Left lobe of liver (tissue), 2 donors: ENCODE data around the gene CCNY. TPM values are rescaled to one million over a fixed set of nuclear protein-coding genes. Genes with fewer than 3 reads are reported as not detected.

Experiments
- ATAC-seq: fragments of 200-7000 bp; cut with Tn5 transposase; one replicate; pipeline ENCODE4 v1.9.1; 2020; ENCODE audit warnings: mild to moderate bottlenecking, moderate library complexity
- DNase-seq: peaks from one replicate; pipeline ENCODE4 v3.0.0-alpha.2; 2020; ENCODE audit warnings: low spot score
- total RNA-seq: library from RNA; stranded (reverse); gene quantifications from one replicate; pipeline ENCODE4 v1.2.1, GENCODE V29; 2021
- donor health status: DM: no; HTN: no; CAD: no; lungs with moderate emphysema.
- donor health status: DM: no; HTN: yes; CAD: no.

CCNY gene
- total RNA-seq, 1 donor from 2014 or later, result 48.4 TPM

DNA sequence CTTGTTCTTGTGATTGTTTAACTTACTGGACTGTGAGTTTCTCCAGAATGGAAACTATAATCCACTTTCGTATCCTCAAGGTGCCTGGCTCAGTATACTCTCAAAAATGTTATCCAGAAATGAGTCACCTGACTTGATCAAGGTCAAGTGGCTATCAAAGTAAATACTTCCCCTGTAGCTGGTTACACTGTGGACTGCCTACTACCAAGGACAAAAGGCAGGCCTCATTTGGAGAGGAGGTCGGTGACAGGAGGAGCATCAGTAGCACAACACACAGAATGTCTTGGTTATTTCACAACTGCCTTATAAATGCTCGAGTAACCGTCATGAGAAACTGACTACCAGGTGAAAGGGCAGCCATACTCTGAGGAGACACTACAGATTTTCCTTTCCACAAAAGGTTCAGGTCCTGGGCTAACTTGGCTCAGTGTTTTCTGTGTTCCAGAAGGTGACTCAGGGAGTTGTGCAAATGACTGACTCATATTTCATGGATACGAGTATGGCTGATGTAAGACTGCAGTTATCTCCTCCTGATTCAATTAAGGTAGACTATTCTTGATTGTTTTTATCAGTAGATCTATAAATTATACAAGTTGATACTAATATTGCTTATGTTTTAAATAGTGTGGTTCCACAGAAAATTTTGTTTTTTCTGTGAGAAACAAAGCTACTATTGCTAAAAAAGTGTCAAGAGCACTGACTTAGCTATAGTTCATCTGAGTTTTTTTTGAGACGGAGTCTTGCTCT, 4.2 kb upstream of the CCNY start:
- ATAC-seq (no peak), DNase-seq (no peak)

DNA sequence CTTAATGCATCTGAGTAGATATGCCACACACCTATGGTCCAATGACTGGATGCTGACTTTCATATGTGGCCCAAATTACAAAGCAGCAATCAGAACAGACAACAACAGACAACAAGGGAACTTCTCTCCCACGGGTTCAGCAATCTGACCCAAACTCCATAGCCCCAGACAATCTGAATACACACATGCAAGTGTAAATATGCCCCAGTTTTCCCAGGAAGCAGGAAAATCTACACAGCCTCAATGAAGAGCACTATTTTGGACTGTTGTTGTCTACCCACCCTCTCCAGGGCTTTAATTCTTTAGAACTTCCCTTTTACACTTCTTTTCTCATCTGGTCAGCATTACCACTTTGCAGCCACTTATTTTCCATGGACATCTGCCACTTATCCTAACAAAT, 2.0 kb upstream of the CCNY start:
- no peak for ATAC-seq
- DNase-seq, result no peak

DNA sequence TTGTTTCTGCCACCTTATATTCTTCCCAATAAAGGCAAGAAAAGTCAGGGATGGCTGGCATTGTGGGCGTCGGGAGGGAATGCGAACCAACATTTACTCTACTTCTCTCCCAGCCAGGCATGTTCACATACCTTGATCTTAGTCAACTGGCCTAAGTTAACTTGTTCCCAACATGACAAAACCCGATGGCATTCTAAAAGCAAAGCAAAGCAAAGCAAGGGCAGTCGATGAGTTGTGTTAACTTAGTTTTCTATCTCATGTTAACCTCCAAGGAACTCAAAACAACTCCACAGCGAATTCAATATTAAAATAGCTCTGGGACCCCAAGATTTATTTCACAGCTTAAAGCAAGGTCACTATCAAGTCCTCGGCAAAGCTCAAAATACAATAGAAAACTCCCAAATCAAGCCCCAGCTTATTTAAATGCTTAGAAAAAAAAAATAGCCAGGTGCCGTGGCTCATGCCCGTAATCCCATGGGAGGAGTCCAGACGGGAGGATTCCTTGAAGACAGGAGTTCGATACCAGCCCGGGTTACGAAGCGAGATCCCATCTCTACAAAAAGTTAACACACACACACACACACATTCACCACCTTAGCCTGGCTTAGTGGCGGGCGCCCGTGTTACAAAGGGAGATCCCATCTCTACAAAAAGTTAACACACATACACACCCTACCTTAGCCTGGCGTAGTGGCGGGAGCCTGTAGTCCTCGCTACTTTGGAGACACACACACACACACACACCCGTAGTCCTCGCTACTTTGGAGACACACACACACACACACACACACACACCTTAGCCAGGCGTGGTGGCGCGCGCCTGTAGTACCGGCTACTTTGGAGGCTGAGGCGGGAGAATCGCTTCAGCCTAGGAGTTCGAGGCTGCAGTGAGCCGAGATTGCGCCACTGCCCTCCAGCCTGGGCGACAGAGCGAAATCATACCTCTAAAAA, 901 bp upstream of the CCNY start:
- ATAC-seq (peak; percentile 9), DNase-seq (no peak)

DNA sequence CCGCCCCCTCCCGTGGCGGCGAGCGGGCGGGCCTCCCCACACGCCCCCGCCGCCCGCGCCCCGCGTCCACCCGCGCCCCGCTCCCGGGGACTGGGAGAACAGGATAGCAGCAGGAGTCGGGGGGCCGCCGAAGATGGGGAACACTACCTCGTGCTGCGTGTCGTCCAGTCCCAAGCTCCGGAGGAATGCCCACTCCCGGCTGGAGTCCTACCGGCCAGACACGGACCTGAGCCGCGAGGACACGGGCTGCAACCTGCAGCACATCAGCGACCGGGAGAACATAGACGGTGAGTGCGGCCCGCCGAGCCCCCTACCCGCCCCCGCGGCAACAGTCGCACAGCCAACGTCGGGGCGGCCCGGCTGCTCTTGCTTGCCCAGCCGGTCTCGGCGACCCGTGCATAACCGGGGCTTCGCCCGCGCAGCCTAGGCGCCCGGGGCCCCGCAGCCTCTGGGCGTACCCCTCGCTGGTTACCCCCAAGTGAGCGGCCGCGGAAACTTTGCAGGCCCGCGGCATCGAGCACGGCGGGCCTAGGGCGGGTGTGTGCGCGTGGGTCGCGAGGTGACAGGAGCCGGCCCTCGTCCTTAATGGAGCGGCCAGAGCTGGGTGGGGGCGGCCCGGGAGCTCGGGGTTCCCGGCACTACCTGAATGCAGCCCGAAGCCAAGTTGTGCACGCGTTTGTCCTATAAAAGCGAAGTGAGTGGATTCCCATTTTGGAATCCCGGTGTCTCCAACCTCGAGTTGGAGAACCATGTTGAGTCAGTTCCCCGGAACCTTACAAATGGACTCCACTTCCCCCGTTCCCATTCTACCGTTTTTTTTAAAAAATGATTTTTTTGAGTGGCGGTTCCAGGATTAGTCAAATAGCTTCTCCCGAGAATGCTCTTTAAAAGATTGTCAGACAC, 863 bp downstream of the CCNY start:
- DNase-seq (peak; percentile 55), ATAC-seq (peak; percentile 37)

DNA sequence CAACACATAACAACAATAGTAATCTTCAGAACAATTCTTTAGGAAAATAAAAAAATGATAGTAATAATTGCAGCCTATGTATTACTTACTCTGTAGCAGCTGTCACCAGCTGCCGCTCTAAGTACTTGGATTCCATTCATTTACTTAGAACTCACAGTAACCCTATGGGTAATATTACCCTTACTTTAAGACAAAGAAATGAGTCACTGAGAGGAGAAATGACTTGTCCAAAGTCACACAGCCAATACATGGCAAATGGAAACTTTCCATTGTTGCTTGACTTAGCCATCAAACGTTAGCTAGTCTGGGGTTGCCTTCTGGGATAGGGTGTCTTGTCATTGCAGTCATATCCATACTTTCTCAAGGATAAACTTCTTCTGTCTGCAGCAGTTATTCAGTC, 3.6 kb downstream of the CCNY start:
- ATAC-seq (no peak), DNase-seq (no peak)

DNA sequence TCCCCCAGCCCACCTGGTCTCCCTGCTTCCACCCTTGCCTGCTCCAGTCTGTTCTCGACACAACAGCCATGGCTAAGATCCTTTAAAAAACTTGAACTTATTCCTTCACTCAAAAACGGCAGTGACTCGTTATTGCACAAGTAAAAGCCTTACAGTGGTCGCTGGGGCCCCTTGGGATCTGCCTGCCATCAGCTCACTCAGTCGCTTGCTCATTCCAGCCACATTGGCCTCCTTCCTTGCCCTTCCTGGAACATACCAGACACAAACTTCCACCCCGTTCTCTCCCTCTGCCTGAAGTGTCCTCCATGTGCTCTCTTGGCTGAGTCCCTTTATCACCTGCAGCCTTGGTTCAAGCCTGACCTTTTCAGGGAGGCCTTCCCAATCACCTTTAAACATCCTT, 4.7 kb downstream of the CCNY start:
- ATAC-seq (no peak), DNase-seq (no peak)

DNA sequence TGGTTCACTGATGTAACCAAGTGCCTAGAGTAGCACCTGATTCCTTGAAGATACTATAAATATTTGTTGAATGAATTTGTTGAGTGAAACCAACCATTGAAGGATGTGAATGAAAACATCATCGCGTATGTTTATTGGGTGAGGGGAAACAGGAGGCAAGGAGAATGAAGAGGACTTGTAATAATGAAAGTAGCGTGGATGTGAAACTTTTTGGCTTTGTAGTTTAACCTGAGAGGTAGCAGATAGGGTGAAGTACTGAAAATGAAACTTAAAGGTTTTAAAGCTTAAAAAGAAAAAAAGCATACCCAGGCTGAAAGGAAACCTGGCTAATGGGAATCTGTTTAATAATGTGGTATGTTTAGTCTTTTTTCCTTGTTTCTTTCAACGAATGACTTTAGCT, 5.2 kb downstream of the CCNY start:
- no peak for ATAC-seq
- DNase-seq, result no peak

DNA sequence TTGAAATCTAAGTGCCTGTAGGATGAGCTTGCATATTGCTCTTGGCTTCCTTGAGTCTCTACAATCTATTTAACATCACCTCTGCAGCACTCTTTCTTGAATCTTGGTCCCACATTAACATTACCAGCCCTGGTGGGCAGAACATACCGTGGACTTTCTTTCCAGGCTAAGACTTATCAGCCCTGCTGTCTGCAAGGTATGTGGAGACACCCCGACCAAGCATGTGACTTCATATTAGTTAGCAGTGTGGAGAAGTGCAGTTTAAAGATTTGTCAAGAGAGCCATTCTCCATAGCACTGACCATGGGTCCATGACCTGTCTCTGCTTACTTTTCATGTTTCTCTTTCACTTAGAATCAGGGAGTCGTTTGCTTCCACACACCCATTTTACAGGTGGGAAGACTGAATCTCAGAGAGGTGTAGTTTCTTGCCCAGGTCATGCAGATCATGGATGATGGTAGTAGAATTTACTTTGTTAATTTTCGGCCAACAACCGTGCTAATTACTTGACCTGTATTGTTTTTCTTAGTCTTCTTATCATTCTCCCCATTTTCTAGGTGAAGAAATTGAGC, 6.0 kb downstream of the CCNY start:
- no peak for ATAC-seq
- no peak for DNase-seq

DNA sequence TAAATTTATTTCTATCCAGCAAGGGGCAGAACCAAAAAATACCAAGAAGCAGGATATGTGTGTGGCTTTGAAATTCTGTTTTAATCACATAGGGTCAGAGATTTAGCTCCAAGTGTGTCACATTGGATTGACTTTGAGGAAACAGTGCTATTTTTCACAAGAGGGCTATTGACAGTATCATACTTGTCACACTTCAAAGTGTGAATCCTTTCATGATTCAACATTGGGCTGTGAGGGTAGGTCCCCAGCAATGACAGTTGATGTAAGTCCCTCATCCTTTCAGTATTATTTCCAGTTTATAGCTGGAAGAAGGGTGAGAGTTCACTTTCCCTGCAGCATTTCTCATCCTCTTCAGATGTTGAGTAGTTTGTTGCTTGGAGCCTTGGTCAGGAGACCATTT, 7.4 kb downstream of the CCNY start:
- ATAC-seq, result no peak
- DNase-seq, result no peak

DNA sequence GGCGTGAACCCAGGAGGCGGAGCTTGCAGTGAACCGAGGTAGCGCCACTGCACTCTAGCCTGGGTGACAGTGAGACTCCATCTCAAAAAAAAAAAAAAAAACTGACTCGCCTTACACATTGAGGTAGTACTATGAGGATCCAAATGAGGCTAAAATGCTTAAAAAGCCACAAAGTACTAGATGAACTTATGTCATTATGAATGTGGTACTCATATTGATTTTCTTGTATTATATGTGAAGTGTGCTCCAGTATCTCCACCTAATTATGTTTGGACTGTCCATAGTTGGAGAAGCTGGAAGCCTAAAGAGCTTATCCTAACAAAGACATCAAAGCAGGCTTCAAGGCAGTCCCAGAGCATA, 9.1 kb downstream of the CCNY start:
- no peak for DNase-seq
- ATAC-seq, result no peak

DNA sequence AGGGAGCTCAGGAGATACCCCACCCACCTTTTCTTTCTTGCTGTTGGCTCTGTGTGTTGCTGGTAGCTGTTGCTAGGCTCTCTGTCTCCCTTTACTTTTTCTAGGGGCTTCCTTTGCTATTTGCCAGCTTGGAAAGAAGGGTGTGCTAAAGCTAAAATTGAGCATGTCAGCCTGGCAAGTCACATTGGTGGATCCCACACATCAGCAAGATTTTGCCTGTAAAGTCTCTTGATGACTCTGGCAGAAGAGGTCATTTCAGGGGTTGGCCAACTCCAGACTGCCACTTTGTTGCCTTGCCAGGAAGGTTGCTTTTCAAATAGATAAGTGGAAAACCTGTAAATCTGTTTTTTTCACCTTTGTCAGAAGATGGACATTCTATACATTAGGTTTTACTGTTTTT, 9.9 kb downstream of the CCNY start:
- ATAC-seq (peak; percentile 81), DNase-seq (peak; percentile 58)

DNA sequence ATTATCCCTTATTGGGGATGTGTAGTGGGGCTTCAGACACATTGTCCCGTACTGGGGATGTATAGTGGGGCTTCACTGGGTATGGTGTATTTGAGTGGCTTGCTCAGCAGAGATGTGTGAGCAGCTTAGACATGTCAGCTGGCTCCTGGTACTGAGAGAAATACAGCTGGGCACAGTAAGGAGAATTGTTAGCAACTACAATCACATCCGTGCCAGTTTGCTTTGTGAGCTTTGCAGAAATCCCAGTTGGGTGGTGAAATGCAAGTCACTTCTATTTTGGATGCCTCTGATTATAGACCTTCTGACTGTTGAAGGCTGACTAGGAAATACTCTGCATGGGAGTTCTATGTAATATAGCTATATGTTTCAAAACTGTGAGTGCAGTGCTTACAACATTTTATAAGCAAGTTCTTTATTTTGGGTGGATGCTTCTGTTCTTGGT, 10.8 kb downstream of the CCNY start:
- ATAC-seq (peak; percentile 36), DNase-seq (no peak)

DNA sequence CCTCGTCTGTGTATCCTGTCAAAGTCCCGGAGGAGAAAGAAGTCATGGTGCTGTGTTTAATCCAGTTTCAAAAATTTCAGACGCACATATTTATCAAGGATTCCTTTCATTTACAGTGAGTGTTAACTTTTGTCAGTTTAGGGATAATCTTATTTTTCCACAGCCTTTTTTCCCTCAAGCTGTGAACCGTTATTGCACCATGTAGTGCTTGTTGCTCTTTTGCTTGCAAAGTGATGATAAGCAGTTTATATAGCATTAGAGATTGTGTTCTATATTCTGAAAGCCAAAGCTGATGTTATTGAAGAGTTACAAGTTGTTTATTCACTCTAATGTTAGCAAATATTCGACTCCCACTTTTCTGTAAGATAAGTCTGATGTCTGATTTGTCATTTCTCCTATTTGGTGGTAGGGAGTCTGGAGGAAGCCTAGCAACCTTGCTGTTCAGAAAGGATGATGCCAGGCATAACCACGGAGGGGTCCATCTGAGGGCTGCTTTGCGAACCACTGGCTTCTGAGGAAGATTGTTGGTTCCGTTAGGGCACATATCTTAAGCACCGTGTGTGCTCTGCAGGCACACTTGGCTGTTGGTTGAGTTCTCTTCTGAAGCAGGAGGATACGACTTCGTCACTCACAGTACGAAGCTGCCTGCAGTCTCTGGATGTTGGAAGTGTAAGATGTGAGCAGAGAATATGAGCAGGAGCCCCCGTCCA, 11.7 kb downstream of the CCNY start:
- peak; percentile 6 for ATAC-seq
- no peak for DNase-seq

DNA sequence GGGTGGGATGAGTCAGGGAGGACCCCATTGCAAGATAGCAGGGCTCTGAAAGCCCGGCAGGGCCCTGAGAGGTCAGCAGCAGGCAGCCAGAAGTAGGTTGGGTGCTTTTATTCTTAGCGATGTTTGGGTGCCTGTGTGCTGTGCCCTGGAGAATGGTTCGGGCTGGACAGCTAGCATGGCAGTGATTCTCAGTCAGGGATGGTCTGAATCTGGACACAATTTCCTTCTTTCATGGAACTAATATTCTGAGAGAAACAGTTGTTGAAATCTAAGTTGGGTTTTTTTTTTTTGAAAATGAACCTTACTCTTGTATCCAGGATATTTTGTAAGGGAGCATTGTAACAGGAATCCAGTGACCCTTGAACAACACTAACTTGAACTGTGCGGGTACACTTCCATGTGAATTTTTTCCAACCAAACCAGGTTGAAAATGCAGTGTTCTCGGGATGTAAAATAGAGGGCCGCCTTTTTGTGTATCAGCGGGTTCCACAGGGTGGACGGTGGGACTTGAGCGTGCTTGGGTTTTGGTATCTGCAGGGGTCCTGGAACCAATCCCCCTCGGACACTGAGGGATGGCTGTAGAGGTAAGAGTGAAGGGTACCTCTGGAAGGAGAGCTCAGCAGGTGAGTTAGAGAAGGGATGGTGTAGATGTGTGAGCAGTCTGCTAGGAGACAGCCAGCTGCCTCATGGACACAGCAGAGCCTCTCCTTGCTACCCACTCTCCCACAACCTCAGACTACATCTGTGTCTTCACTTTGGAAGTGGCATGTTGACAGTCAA, 12.5 kb downstream of the CCNY start:
- DNase-seq, result no peak
- peak; percentile 60 for ATAC-seq

DNA sequence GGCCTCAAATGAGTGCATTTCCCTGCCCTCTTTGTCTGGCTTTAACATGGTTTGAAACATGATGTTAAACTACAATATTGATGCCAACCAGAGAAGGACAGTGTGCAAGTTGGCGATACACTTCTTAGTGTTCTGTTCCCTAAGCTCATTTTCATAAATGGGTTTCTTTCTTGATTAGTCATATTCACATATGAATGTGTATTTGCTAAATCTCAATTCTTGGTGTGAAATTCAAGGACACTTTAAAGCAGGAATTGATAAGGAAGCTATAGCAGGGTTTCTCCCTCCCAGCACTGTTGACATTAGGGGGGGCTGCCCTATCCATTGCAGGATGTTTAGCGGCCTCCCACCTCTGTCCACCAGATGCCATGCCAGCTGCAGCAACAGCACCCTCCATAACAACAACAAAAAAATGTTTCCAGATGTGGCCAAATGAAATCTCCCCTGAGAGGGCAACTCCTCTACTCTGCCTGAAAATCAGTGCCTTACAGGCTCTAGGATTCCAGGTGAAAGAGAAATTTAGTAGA, 13.1 kb downstream of the CCNY start:
- no peak for ATAC-seq
- no peak for DNase-seq

DNA sequence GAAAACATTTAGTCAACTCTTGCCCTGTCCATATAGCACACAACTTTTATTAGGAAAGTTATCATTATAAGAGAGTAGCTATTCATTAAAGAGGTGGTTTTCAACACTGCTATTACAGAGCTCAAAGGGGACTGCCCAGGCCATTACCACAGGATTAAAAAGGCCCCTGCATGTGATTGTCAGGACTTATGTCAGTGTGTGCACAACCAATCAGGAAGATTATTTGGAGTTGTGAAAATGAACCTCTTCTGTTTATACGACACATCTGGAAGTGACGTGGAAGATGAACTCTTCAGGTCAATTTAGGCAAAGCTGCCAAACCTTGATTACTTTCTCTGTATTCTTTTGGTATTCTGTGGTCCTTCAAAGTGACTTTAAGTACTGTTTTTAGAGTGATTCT, 14.7 kb downstream of the CCNY start:
- ATAC-seq (peak; percentile 3), DNase-seq (no peak)

DNA sequence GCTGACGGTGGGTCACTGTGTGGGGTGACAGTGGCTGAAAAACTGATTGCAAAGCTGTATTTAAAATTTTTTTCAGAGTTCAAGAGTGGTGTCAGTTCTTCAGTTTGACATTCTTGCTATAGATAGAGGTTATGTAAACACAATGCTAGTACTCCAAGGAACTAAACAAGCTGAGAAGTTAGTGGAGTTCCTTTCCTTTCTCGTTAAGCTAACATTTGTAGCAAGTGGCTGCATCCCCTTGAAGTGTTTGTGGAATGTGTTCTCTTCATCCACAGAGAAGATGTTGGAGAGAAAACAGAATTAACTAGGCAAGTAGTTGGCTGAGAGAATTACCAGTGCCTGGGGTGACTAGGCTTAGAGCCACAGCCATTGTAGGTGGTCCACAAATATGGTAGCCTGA, 15.8 kb downstream of the CCNY start:
- ATAC-seq (no peak), DNase-seq (no peak)

DNA sequence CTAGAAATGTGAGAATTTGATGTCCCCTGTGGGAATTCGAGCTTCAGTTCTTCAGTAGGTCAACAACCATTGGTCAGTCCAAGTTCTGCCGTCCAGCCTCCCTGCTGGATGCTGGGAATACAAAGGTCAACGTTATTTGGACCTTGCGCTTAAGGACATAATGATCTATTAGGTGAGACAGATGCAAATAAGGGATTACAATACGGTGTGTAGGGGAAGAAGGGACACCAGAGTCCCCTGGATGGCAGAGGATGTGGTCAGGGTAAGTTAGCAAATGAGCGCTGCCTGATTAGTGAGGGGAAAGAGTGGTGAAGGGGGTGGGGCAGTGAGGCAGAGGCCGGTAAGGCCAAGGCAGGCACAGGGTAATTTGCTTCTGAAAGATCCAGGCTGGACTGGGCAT, 16.2 kb downstream of the CCNY start:
- ATAC-seq, result peak; percentile 79
- no peak for DNase-seq

DNA sequence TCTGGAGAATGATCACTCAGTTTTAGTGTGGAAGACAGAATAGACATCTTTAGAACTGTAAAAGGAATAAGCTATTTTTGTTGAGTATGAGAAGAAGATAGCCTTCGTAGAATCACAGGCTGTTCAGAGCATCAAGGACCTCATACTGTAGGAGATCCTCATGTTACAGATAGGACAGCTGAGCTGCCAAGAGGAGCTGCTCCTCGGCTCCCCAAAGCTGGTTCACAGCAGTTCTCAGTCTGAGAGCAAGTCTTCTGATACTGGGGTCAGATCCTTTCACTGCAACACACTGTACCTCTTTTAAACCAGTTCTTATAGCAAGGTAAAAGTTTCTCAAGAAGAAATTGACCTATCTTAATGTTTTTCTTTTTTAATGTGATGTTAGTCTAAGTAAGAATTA, 17.1 kb downstream of the CCNY start:
- no peak for DNase-seq
- no peak for ATAC-seq
